Loucy (cell line): ENCODE measurements around the gene CIAO3.

Experiments used
- H2AFZ ChIP-seq: fragments of 200-600 bp; sonication (generic); 2 replicates; pipeline ENCODE4 v1.6.0; 2016; ENCODE audit warnings: antibody characterized with exemption, mild to moderate bottlenecking, low read length, moderate library complexity
- H3F3A ChIP-seq: fragments of 200-600 bp; 2 replicates; pipeline ENCODE4 v1.6.0; 2016; ENCODE audit warnings: antibody characterized with exemption, low read depth, mild to moderate bottlenecking
- H3K27me3 ChIP-seq: fragments of 200-600 bp; sonication (generic); 2 replicates; pipeline ENCODE4 v1.6.1; 2014; ENCODE audit warnings: low read length, mild to moderate bottlenecking; ENCODE audit not compliant: insufficient read depth, poor library complexity, severe bottlenecking
- H3K36me3 ChIP-seq: fragments of 200-600 bp; sonication (generic); 2 replicates; pipeline ENCODE4 v1.6.1; 2016; ENCODE audit warnings: low read length; ENCODE audit not compliant: insufficient read depth
- H3K4me1 ChIP-seq: fragments of 200-600 bp; sonication (generic); 2 replicates; pipeline ENCODE4 v1.5.1; 2014; ENCODE audit warnings: low read length, mild to moderate bottlenecking; ENCODE audit not compliant: insufficient read depth, poor library complexity, severe bottlenecking
- H3K4me2 ChIP-seq: fragments of 200-600 bp; sonication (generic); 2 replicates; pipeline ENCODE4 v1.6.0; 2014; ENCODE audit warnings: antibody characterized with exemption, low read length, low read depth, mild to moderate bottlenecking; ENCODE audit not compliant: poor library complexity, severe bottlenecking
- H3K4me3 ChIP-seq: fragments of 200-600 bp; sonication (generic); 2 replicates; pipeline ENCODE4 v1.5.1; 2014; ENCODE audit warnings: low read length, mild to moderate bottlenecking, mixed read lengths; ENCODE audit not compliant: poor library complexity, severe bottlenecking
- H3K79me2 ChIP-seq: fragments of 200-600 bp; sonication (generic); 2 replicates; pipeline ENCODE4 v1.6.1; 2014; ENCODE audit warnings: low read length; ENCODE audit not compliant: insufficient read depth
- H3K9ac ChIP-seq: fragments of 200-600 bp; sonication (generic); 2 replicates; pipeline ENCODE4 v1.6.0; 2014; ENCODE audit warnings: mild to moderate bottlenecking, low read depth, low read length, moderate library complexity; ENCODE audit not compliant: poor library complexity, severe bottlenecking
- H3K9me2 ChIP-seq: fragments of 200-600 bp; sonication (generic); replicated peaks from 2 replicates; pipeline ENCODE4 v1.6.1; 2016; ENCODE audit warnings: low read depth, low read length, mixed read lengths
- H3K9me3 ChIP-seq: fragments of 200-600 bp; sonication (generic); 2 replicates; pipeline ENCODE4 v1.6.1; 2014; ENCODE audit warnings: mild to moderate bottlenecking, antibody characterized with exemption, low read length, low read depth; ENCODE audit not compliant: insufficient read depth
- H4K20me1 ChIP-seq: fragments of 200-600 bp; sonication (generic); 2 replicates; pipeline ENCODE4 v1.6.0; 2014; ENCODE audit warnings: antibody characterized with exemption, low read length, mild to moderate bottlenecking; ENCODE audit not compliant: insufficient read depth, poor library complexity, severe bottlenecking
- EZH2phosphoT487 ChIP-seq: fragments of 200-600 bp; IDR thresholded peaks from 2 replicates; pipeline ENCODE4 v1.6.1; 2018; ENCODE audit warnings: antibody characterized with exemption, mild to moderate bottlenecking, moderate library complexity, borderline replicate concordance
- TF ChIP-seq, protein P1 (sequence below): fragments of 200-600 bp; sonication (generic); conservative IDR thresholded peaks from 2 replicates; pipeline ENCODE4 v1.5.1; 2014; ENCODE audit warnings: mild to moderate bottlenecking, antibody characterized with exemption, low read length

Gene CIAO3

GRCh38 chr16:711084-711483, 29.7 kb downstream of the CIAO3 start:
- H3K9me2 ChIP-seq, result no peaks in the 10 kb centered on the region
- H3K9ac ChIP-seq, result no peak overlapping the region
- H3K27me3 ChIP-seq, result no peaks in the 10 kb centered on the region
- no peak for TF ChIP-seq EZH2phosphoT487
- no peak overlapping the region for H2AFZ ChIP-seq
- H3K36me3 ChIP-seq, result no peaks in the 10 kb centered on the region
- no peak overlapping the region for H3K4me3 ChIP-seq
- H3F3A ChIP-seq, result no peaks in the 10 kb centered on the region
- H3K4me1 ChIP-seq, result no peaks in the 10 kb centered on the region
- no peak overlapping the region for H3K4me2 ChIP-seq
- no peaks in the 10 kb centered on the region for H3K79me2 ChIP-seq
- H4K20me1 ChIP-seq, result no peaks in the 10 kb centered on the region
- H3K9me3 ChIP-seq, result no peaks in the 10 kb centered on the region

DNA sequence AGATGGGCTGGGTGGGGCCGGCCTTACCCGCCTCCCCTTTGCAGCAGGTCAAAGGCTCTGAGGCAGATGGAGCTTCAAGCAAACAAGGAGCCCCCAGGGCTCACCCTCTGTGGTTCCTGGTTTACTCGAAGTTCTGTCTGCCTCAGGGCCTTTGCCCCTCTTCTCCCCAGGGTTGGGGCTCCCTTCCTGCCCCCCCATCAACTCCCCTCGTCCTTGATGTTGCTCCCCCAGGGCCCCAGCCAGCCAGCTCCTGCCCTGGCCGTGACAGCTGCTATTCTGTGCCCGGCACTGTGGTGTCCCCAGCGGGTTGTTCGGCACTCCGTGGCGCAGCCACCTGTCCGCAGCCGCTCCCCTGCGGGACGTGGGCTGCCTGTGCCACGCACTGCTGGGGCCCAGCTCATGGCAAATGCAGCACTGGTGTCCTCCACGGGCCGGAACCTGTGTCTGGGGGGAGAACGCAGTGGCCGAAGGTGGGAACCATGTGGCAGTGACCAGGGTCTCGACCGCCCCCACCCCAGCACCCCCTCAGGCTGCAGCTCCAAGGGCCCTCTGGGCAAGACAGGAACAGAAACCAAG, 30.2 kb downstream of the CIAO3 start:
- Histone ChIP-seq H3K9ac (no peak overlapping the region), H3F3A (no peaks in the 10 kb centered on the region), H3K4me3 (no peak overlapping the region), H3K79me2 (no peaks in the 10 kb centered on the region), H3K9me2 (no peaks in the 10 kb centered on the region), H3K27me3 (no peaks in the 10 kb centered on the region), H2AFZ (no peak overlapping the region), H4K20me1 (no peaks in the 10 kb centered on the region), H3K9me3 (no peaks in the 10 kb centered on the region), H3K4me2 (no peak overlapping the region), H3K4me1 (no peaks in the 10 kb centered on the region), H3K36me3 (no peaks in the 10 kb centered on the region)
- TF ChIP-seq, protein P1, sequence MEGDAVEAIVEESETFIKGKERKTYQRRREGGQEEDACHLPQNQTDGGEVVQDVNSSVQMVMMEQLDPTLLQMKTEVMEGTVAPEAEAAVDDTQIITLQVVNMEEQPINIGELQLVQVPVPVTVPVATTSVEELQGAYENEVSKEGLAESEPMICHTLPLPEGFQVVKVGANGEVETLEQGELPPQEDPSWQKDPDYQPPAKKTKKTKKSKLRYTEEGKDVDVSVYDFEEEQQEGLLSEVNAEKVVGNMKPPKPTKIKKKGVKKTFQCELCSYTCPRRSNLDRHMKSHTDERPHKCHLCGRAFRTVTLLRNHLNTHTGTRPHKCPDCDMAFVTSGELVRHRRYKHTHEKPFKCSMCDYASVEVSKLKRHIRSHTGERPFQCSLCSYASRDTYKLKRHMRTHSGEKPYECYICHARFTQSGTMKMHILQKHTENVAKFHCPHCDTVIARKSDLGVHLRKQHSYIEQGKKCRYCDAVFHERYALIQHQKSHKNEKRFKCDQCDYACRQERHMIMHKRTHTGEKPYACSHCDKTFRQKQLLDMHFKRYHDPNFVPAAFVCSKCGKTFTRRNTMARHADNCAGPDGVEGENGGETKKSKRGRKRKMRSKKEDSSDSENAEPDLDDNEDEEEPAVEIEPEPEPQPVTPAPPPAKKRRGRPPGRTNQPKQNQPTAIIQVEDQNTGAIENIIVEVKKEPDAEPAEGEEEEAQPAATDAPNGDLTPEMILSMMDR, result no peak
- TF ChIP-seq EZH2phosphoT487, result no peak

- no peaks in the 10 kb centered on the region for H3K9me2 ChIP-seq
- no peaks in the 10 kb centered on the region for H3K4me1 ChIP-seq
- H3K79me2 ChIP-seq, result no peaks in the 10 kb centered on the region
- TF ChIP-seq, protein P1, result no peak
- H4K20me1 ChIP-seq, result no peaks in the 10 kb centered on the region
- no peaks in the 10 kb centered on the region for H3K27me3 ChIP-seq
- H3K4me3 ChIP-seq, result no peak overlapping the region
- H3K9ac ChIP-seq, result no peak overlapping the region
- H3K4me2 ChIP-seq, result no peak overlapping the region
- no peaks in the 10 kb centered on the region for H3K9me3 ChIP-seq
- no peaks in the 10 kb centered on the region for H3K36me3 ChIP-seq
- H2AFZ ChIP-seq, result no peak overlapping the region
- no peaks in the 10 kb centered on the region for H3F3A ChIP-seq
Observed at GRCh38 chr16:709566-710499, 31.0 kb downstream of the CIAO3 start.
